WTC11 (cell line): ENCODE measurements around the gene MED23. TPM values are rescaled to one million over a fixed set of nuclear protein-coding genes. Genes with fewer than 3 reads are reported as not detected.

Experiments
- ATAC-seq: fragments of 200-7000 bp; cut with Tn5 transposase; 2 replicates; pipeline ENCODE4 v1.10.0; 2021; ENCODE audit warnings: mild to moderate bottlenecking, moderate library complexity
- CTCF ChIA-PET: fragments of 300-600 bp; sonication (Branson Sonifier 250); formaldehyde crosslinking; loops from one replicate; lab custom pipeline; 2021; ENCODE audit warnings: antibody characterized with exemption; lab: Charles Lee
- POLR2A ChIA-PET: fragments of 350-600 bp; sonication (Branson Sonifier 250); formaldehyde crosslinking; loops from one replicate; lab custom pipeline; 2021; ENCODE audit warnings: antibody characterized with exemption; lab: Charles Lee
- DNase-seq: peaks from one replicate; pipeline ENCODE4 v3.0.0; 2021; ENCODE audit warnings: low spot score
- H3K27ac Mint-ChIP-seq: 2 replicates; pipeline ENCODE4 v1.8.0; 2021; ENCODE audit warnings: mixed read lengths
- H3K27me3 Mint-ChIP-seq: 2 replicates; pipeline ENCODE4 v1.8.0; 2021; ENCODE audit warnings: low read depth, mild to moderate bottlenecking, moderate library complexity, mixed read lengths
- H3K36me3 Mint-ChIP-seq: 2 replicates; pipeline ENCODE4 v1.8.0; 2021; ENCODE audit warnings: mixed read lengths
- H3K4me1 Mint-ChIP-seq: 2 replicates; pipeline ENCODE4 v1.8.0; 2022; ENCODE audit warnings: mixed read lengths
- H3K4me3 Mint-ChIP-seq: 2 replicates; pipeline ENCODE4 v1.8.0; 2021; ENCODE audit warnings: mild to moderate bottlenecking, moderate library complexity, mixed read lengths
- H3K9me3 Mint-ChIP-seq: 2 replicates; pipeline ENCODE4 v1.8.0; 2021; ENCODE audit warnings: mixed read lengths
- ATF1 ChIP-seq: sonication (generic); formaldehyde crosslinking; IDR thresholded peaks from 2 replicates; pipeline ENCODE4 v1.8.1; 2023; ENCODE audit warnings: mild to moderate bottlenecking, moderate library complexity, missing genetic modification reagents
- FOXJ3 ChIP-seq: sonication (generic); formaldehyde crosslinking; IDR thresholded peaks from 2 replicates; pipeline ENCODE4 v1.9.0; 2021; ENCODE audit warnings: missing genetic modification reagents, mild to moderate bottlenecking, borderline replicate concordance
- FOXP1 ChIP-seq: sonication (generic); formaldehyde crosslinking; IDR thresholded peaks from 2 replicates; pipeline ENCODE4 v1.8.0; 2022; ENCODE audit warnings: missing genetic modification reagents, mild to moderate bottlenecking, moderate library complexity, borderline replicate concordance
- HMGA2 ChIP-seq: fragments of 250-450 bp; sonication (Bioruptor Pico); IDR thresholded peaks from 2 replicates; pipeline ENCODE4 v1.4.0; 2021; ENCODE audit warnings: mild to moderate bottlenecking, moderate library complexity
- KAT7 ChIP-seq: sonication (generic); formaldehyde crosslinking; IDR thresholded peaks from 2 replicates; pipeline ENCODE4 v1.8.1; 2023; ENCODE audit warnings: missing genetic modification reagents, mild to moderate bottlenecking, borderline replicate concordance
- NFATC4 ChIP-seq: fragments of 250-450 bp; sonication (Bioruptor Pico); IDR thresholded peaks from 2 replicates; pipeline ENCODE4 v1.9.0; 2021; ENCODE audit warnings: mild to moderate bottlenecking
- NR1H2 ChIP-seq: sonication (generic); formaldehyde crosslinking; IDR thresholded peaks from 2 replicates; pipeline ENCODE4 v1.9.0; 2021; ENCODE audit warnings: mild to moderate bottlenecking, moderate library complexity, missing genetic modification reagents
- RELA ChIP-seq: sonication (generic); formaldehyde crosslinking; IDR thresholded peaks from 2 replicates; pipeline ENCODE4 v1.8.1; 2022; ENCODE audit warnings: missing genetic modification reagents, mild to moderate bottlenecking, borderline replicate concordance
- TEAD1 ChIP-seq: sonication (generic); formaldehyde crosslinking; IDR thresholded peaks from 2 replicates; pipeline ENCODE4 v1.8.0; 2022; ENCODE audit warnings: mild to moderate bottlenecking, missing genetic modification reagents
- ZNF138 ChIP-seq: sonication (generic); formaldehyde crosslinking; conservative IDR thresholded peaks from 2 replicates; pipeline ENCODE4 v1.8.1; 2022; ENCODE audit warnings: mild to moderate bottlenecking, moderate library complexity, missing genetic modification reagents
- ZNF219 ChIP-seq: sonication (generic); formaldehyde crosslinking; IDR thresholded peaks from 2 replicates; pipeline ENCODE4 v1.8.0; 2023; ENCODE audit warnings: missing genetic modification reagents, mild to moderate bottlenecking, borderline replicate concordance
- ZNF416 ChIP-seq: fragments of 250-450 bp; sonication (Bioruptor Pico); IDR thresholded peaks from 2 replicates; pipeline ENCODE4 v1.9.0; 2021; ENCODE audit warnings: mild to moderate bottlenecking, inconsistent platforms
- total RNA-seq: library from RNA; stranded (reverse); gene quantifications from 3 replicates; pipeline ENCODE4 v1.2.3, GENCODE V29; 2021
- TF ChIP-seq, protein P1 (sequence below): fragments of 250-450 bp; sonication (Bioruptor Pico); IDR thresholded peaks from 2 replicates; pipeline ENCODE4 v2.1.2; 2022; ENCODE audit warnings: mild to moderate bottlenecking, moderate library complexity
- TF ChIP-seq, protein P2 (sequence below): sonication (generic); formaldehyde crosslinking; IDR thresholded peaks from 2 replicates; pipeline ENCODE4 v1.8.1; 2023; ENCODE audit warnings: mild to moderate bottlenecking, missing genetic modification reagents, borderline replicate concordance
- TF ChIP-seq, protein P3 (sequence below): sonication (generic); formaldehyde crosslinking; IDR thresholded peaks from 2 replicates; pipeline ENCODE4 v1.8.1; 2022; ENCODE audit warnings: mild to moderate bottlenecking, missing genetic modification reagents, moderate library complexity, borderline replicate concordance
- TF ChIP-seq, protein P4 (sequence below): sonication (generic); formaldehyde crosslinking; IDR thresholded peaks from 2 replicates; pipeline ENCODE4 v1.8.0; 2022; ENCODE audit warnings: missing genetic modification reagents

The MED23 gene
- total RNA-seq, 1 experiment from 2014 or later: 19.0 TPM

DNA sequence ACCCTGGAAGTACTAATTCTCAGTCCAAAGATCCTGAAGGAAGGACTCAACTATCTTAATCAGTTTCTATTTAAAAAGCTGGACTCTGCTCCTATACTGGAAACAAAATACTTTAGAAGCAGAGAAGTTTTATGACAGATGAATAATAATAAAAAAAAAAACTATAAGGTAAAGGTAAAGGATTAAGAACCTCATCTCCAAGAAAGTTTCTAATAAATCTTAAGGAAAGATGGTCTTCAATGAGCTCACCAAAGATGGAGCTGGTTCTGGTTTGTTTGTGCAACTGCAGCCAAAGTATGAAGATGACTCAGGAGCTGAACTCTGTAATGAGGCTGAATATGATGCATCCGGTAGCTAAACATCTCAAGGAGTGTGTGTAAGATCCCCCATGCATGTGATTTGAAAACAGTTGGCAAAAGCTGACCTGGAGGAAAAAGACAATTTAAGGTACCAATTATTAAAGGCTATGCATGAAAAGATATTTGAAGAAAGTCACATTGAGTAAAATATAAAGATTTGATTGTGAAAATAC, 25.2 kb downstream of the MED23 start:
- no peak for TF ChIP-seq RELA (CRISPR knock-in tag)
- TF ChIP-seq, protein P1, sequence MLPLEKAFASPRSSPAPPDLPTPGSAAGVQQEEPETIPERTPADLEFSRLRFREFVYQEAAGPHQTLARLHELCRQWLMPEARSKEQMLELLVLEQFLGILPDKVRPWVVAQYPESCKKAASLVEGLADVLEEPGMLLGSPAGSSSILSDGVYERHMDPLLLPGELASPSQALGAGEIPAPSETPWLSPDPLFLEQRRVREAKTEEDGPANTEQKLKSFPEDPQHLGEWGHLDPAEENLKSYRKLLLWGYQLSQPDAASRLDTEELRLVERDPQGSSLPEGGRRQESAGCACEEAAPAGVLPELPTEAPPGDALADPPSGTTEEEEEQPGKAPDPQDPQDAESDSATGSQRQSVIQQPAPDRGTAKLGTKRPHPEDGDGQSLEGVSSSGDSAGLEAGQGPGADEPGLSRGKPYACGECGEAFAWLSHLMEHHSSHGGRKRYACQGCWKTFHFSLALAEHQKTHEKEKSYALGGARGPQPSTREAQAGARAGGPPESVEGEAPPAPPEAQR (CRISPR knock-in tag): no peak
- TF ChIP-seq NFATC4 (CRISPR knock-in tag): no peak
- TF ChIP-seq, protein P2, sequence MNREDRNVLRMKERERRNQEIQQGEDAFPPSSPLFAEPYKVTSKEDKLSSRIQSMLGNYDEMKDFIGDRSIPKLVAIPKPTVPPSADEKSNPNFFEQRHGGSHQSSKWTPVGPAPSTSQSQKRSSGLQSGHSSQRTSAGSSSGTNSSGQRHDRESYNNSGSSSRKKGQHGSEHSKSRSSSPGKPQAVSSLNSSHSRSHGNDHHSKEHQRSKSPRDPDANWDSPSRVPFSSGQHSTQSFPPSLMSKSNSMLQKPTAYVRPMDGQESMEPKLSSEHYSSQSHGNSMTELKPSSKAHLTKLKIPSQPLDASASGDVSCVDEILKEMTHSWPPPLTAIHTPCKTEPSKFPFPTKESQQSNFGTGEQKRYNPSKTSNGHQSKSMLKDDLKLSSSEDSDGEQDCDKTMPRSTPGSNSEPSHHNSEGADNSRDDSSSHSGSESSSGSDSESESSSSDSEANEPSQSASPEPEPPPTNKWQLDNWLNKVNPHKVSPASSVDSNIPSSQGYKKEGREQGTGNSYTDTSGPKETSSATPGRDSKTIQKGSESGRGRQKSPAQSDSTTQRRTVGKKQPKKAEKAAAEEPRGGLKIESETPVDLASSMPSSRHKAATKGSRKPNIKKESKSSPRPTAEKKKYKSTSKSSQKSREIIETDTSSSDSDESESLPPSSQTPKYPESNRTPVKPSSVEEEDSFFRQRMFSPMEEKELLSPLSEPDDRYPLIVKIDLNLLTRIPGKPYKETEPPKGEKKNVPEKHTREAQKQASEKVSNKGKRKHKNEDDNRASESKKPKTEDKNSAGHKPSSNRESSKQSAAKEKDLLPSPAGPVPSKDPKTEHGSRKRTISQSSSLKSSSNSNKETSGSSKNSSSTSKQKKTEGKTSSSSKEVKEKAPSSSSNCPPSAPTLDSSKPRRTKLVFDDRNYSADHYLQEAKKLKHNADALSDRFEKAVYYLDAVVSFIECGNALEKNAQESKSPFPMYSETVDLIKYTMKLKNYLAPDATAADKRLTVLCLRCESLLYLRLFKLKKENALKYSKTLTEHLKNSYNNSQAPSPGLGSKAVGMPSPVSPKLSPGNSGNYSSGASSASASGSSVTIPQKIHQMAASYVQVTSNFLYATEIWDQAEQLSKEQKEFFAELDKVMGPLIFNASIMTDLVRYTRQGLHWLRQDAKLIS (CRISPR knock-in tag): no peak
- no peak for TF ChIP-seq ATF1
- no peak for TF ChIP-seq HMGA2
- TF ChIP-seq ZNF219 (CRISPR knock-in tag): no peak
- TF ChIP-seq, protein P3, sequence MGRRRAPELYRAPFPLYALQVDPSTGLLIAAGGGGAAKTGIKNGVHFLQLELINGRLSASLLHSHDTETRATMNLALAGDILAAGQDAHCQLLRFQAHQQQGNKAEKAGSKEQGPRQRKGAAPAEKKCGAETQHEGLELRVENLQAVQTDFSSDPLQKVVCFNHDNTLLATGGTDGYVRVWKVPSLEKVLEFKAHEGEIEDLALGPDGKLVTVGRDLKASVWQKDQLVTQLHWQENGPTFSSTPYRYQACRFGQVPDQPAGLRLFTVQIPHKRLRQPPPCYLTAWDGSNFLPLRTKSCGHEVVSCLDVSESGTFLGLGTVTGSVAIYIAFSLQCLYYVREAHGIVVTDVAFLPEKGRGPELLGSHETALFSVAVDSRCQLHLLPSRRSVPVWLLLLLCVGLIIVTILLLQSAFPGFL: no peak
- no peak for TF ChIP-seq FOXJ3
- TF ChIP-seq NR1H2 (CRISPR knock-in tag): no peak
- no peak for TF ChIP-seq ZNF416 (CRISPR knock-in tag)
- TF ChIP-seq ZNF138 (CRISPR knock-in tag): no peak
- TF ChIP-seq, all 79 proteins: peak for 0
- Mint-ChIP-seq H3K27ac (no peak overlapping the region), H3K4me3 (no peak overlapping the region), H3K9me3 (no peaks in the 10 kb centered on the region), H3K36me3 (peaks cover 30% of the 10 kb centered on the region), H3K27me3 (no peaks in the 10 kb centered on the region), H3K4me1 (no peaks in the 10 kb centered on the region)
- ATAC-seq (no peak), DNase-seq (no peak)
- CTCF ChIA-PET: interaction anchor here (2.4 kb wide), 1 partner anchor 26 kb away, joined by 11 read pairs; the partner anchor contains the start of gene MED23
- POLR2A ChIA-PET: no interaction called here

DNA sequence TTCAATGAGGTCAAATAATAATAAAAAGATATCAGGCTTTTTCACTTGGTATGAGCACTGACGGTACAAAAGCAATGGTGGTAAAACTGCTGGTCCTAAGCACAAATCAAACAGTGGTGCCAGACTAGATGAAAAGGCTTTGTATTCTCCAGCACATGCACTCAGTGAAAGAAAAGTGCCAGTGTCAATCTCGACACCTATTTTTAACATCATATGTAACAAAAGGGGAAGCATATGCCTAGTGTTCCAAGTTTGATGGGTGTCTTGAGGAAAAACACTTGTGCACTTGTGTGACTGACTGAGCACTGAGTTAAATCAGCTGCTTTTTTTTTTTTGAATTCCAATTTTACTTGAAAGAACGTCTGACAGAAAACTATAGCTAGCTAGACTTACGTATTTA, 27.3 kb downstream of the MED23 start:
- no peak overlapping the region for H3K27ac Mint-ChIP-seq
- H3K4me1 Mint-ChIP-seq: no peaks in the 10 kb centered on the region
- ATAC-seq (no peak), DNase-seq (no peak)
- no peaks in the 10 kb centered on the region for H3K27me3 Mint-ChIP-seq
- CTCF ChIA-PET: interaction anchor here (1.0 kb wide), 1 partner anchor 27 kb away, joined by 3 read pairs; the partner anchor contains the start of gene MED23
- no peaks in the 10 kb centered on the region for H3K9me3 Mint-ChIP-seq
- TF ChIP-seq, protein P4, sequence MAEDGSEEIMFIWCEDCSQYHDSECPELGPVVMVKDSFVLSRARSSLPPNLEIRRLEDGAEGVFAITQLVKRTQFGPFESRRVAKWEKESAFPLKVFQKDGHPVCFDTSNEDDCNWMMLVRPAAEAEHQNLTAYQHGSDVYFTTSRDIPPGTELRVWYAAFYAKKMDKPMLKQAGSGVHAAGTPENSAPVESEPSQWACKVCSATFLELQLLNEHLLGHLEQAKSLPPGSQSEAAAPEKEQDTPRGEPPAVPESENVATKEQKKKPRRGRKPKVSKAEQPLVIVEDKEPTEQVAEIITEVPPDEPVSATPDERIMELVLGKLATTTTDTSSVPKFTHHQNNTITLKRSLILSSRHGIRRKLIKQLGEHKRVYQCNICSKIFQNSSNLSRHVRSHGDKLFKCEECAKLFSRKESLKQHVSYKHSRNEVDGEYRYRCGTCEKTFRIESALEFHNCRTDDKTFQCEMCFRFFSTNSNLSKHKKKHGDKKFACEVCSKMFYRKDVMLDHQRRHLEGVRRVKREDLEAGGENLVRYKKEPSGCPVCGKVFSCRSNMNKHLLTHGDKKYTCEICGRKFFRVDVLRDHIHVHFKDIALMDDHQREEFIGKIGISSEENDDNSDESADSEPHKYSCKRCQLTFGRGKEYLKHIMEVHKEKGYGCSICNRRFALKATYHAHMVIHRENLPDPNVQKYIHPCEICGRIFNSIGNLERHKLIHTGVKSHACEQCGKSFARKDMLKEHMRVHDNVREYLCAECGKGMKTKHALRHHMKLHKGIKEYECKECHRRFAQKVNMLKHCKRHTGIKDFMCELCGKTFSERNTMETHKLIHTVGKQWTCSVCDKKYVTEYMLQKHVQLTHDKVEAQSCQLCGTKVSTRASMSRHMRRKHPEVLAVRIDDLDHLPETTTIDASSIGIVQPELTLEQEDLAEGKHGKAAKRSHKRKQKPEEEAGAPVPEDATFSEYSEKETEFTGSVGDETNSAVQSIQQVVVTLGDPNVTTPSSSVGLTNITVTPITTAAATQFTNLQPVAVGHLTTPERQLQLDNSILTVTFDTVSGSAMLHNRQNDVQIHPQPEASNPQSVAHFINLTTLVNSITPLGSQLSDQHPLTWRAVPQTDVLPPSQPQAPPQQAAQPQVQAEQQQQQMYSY (CRISPR knock-in tag): no peak
- TF ChIP-seq KAT7: no peak
- no peak for TF ChIP-seq TEAD1
- TF ChIP-seq FOXP1 (CRISPR knock-in tag): no peak
- TF ChIP-seq HMGA2: no peak
- H3K36me3 Mint-ChIP-seq: peaks cover 37% of the 10 kb centered on the region
- no peak overlapping the region for H3K4me3 Mint-ChIP-seq
- POLR2A ChIA-PET: no interaction called here
